HG03378 (cell line): ENCODE data around the gene GFOD2.

Experiments used
- ATAC-seq: cut with Tn5 transposase; IDR thresholded peaks from one replicate; pipeline ENCODE4 v1.9.1; 2021; ENCODE audit warnings: mild to moderate bottlenecking, moderate library complexity; ENCODE audit not compliant: unreplicated experiment

GFOD2 gene

GRCh38 chr16:67733734-67734470 lies 14.8 kb upstream of the GFOD2 start:
- ATAC-seq, result no peak

- no peak for ATAC-seq
These were observed 12.6 kb upstream of the GFOD2 start for GRCh38 chr16:67731753-67732095.

- no peak for ATAC-seq
These were observed 12.1 kb upstream of the GFOD2 start for GRCh38 chr16:67731071-67731752.

DNA sequence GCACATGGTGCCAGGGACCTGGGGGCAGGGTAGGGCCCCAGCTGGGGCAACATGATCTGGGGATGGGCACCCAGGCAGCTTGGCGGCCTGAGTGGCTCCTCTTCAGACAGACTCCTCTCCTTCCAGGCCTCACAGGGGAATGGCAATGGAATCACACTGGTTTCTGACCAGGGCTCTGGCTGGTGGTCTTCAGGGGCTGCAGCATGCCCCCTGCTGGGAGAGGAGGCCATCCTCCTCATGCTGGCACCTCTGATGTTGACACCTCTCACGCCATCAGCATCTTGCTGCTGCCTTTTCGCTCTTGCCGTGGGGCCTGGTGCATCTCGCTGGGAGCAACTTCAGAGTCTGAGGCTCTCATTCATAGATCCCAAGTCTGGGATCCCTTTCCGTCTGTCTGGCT lies 11.2 kb upstream of the GFOD2 start:
- no peak for ATAC-seq

DNA sequence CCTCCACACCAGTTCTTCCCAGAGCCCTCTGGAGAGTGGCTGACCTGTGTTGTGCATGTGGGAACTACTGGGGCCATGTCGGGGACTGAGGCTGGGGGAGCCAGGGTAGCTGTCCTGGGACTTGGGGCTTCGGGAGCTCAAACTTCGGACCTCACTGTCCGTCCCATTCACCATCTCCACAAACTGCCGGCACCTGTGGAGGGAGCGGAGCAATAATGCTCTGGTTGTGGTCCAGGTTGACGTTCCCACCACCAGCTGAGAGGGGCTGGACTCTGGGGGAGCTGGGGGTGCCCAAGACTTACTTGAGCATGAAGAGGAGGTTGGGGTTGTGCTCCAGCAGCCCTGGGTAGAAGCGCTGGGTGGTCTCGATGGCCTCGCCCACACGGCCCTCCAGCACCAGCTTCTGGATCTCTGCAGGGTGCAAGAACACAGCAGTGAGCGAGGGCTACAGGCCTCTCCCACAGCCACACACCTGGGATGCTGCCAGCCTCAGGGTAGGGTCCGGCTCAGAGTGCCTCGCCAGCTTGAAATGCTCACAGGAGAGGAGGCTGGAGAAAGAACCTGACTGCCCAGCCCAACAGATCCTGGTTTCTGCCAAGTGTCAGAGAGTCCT lies 10.6 kb upstream of the GFOD2 start:
- no peak for ATAC-seq

- no peak for ATAC-seq
These were observed 8.7 kb upstream of the GFOD2 start for GRCh38 chr16:67727521-67728485.

GRCh38 chr16:67726106-67727034 lies 7.3 kb upstream of the GFOD2 start:
- ATAC-seq, result no peak

DNA sequence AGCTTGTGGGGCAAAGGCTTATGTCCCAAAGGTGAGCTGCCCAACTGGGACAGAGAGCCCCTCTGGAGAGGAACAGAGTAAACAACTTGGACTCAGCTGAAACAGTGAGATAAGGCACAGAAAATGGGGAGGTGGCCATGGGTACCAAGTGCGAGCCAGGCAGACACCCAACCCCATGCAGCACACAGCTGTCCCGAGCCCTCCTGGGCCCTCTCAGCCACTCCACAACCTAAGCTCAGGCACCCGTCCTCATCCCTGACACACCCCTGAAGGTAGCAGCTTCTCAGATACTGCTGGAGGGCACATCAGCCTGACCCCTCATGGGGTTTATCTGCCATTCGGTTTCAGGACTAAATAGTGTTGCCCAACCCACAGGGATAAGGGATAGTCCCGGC lies 4.8 kb upstream of the GFOD2 start:
- ATAC-seq, result no peak

DNA sequence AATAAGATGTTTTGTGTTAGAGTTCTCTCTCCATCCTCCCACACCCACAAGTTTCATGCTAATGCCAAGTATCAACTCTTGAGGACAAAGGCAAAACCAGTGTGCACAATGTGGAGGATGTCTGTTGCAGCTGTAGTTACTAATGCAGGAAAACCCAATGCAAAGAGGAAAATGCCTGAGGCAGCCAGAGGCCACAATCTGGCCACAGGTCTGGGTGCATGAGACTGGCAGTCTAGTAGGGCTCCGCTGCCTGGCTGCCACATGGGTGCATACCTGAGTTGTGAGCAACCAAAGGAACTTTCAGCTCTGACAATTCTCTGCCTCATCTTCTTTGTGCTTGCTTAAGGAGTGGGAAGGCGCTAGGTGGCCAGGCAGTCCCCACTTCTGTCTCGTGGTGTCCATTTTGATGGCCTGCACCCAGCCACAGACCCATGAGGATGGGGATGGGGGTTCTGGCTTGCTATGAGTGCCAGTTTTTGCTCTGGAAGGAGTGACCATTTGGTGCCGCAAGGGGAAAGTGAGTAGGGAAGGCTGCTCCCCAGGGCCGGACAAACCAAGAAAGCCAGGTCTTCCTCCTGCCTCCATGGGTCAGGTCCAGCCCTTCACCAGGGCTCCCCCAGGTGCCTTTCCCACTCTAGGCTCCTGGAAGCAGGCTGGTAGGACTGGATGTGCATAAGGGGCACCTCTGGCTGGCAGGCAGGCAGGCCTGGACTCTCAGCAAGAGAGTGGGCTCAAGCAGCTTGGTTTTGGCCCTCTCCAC lies 4.2 kb upstream of the GFOD2 start:
- no peak for ATAC-seq

DNA sequence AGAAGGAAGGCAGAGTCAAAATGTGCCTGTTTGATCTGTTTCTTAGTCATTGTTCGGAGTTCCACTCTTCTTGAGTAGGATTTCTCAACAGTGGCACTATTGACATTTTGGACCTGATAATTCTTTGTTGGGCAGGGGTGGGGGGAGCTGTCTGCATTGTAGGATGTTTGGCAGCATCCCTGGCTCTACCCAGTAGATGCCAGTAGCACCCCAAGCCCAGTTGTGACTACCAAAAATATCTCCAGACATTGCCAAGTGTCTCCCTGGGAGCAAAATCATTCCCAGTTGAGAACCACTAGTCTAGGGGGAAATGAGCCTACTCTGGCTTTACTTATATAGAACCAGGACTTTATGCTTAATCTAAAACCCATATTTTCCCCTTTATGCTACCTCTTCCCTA lies 1.1 kb upstream of the GFOD2 start:
- ATAC-seq, result no peak

- ATAC-seq, result peak; percentile 15
These were observed 645 bp upstream of the GFOD2 start for GRCh38 chr16:67719778-67720144.

- no peak for ATAC-seq
These were observed 458 bp downstream of the GFOD2 start for GRCh38 chr16:67718668-67719047.

- no peak for ATAC-seq
These were observed 3.0 kb downstream of the GFOD2 start for GRCh38 chr16:67716097-67716496.

DNA sequence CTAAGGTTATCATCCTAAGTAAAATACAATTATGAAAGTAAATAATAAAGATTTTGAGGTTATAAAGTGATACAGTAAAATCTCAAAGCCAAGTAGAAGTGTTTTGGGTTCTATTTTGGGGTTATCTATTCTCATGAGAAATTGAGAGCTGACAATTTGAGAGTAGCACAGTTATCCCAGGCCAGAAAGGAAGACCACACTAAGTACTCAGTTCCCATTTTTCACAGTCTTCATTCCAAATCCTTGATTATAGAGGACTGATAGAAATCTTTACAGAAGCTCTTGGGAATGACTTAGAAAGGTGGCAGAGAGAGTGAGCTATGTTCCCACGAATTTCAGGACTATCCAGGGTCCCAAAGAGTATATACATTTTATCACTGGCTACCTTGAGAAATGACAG lies 4.6 kb downstream of the GFOD2 start:
- no peak for ATAC-seq

DNA sequence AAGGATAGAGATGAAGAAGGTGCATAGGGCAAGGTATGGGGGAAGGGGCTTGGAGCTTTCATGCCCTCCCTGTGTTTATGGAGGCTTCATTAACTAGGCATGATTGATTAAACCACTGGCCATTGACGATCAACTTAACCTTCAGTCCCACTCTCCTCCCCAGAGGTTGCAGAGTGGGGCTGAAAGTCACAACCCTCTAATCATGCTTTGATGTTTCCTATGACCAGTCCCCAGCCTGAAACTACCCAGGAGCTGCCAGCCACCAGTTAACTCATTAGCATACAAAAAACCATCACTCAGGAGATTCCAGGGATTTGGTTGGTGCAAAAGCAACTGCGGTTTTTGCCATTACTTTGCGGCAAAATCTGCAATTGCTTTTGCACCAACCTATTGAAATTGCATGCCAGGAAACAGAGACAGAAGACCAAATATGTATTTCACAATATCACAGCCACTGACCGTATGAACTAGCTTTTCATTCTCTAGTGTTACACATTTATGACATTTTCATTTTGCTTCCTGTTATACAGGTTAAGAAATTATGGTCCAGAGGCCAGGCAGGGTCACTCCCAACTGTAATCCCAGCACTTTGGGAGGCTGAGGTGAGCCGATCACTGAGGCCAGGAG lies 5.4 kb downstream of the GFOD2 start:
- ATAC-seq, result no peak

DNA sequence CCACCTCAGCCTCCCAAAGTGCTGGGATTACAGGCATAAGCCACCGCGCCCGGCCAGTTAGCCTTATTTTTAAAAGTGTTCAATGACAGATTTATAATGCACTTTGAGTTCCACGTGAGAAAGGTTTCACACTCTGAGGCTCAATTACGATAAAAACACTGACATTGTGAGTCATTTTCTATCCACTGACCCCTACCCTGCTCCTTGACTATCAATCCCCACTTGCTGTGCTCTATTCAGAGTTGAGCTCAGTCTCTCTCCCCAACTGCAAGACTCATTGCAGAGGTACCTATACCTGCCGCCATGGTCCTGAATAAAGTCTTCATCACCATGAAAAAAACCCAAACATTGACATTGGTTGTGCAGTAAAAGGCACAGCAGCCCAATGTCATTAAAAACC lies 8.5 kb downstream of the GFOD2 start:
- ATAC-seq, result no peak

GRCh38 chr16:67709050-67709449 lies 10.1 kb downstream of the GFOD2 start:
- no peak for ATAC-seq

DNA sequence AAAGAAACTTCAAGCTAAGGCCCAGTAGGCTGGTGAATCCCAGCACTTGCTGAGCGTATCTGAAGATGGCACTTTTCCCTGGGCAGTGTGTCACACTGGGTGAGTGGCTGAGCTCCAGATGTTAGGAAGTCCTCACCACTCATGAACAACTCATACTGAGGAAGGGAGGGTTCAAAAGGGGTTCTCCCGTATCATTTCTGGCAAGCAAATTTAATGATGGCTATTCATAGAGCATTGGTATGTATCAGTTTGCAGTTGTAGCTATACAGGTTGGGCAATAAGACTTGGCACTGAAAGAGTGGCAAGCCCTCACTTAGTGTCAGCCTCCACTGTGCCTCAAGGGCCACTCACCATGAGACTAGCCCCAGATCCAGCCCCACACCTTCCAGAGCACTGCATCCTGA lies 10.7 kb downstream of the GFOD2 start:
- no peak for ATAC-seq

GRCh38 chr16:67707790-67708189 lies 11.3 kb downstream of the GFOD2 start:
- ATAC-seq, result no peak
